Esophagus (tissue), 2 donors: ENCODE data around the gene OXCT1. TPM values are rescaled to one million over a fixed set of nuclear protein-coding genes. Genes with fewer than 3 reads are reported as not detected.

Experiments
- H3K27ac ChIP-seq, 2 donors: one replicate each; pipeline ENCODE4 v1.5.1; 2013; ENCODE audit warnings: low read depth in 2 of 2, mild to moderate bottlenecking in 2 of 2, inconsistent platforms in 1 of 2, low read length in 1 of 2, moderate library complexity in 1 of 2
- H3K27me3 ChIP-seq, 2 donors: one replicate each; pipeline ENCODE4 v1.6.1; 2013; ENCODE audit warnings: low read length in 2 of 2, control low read depth in 1 of 2, mild to moderate bottlenecking in 1 of 2; ENCODE audit not compliant: insufficient read depth in 2 of 2, control insufficient read depth in 1 of 2
- H3K36me3 ChIP-seq, 2 donors: one replicate each; pipeline ENCODE4 v1.6.1; 2013; ENCODE audit warnings: low read length in 1 of 2; ENCODE audit not compliant: control insufficient read depth in 2 of 2, insufficient read depth in 2 of 2
- H3K4me1 ChIP-seq, 2 donors: one replicate each; pipeline ENCODE4 v1.6.1; 2013; ENCODE audit warnings: low read length in 1 of 2; ENCODE audit not compliant: control insufficient read depth in 2 of 2, insufficient read depth in 2 of 2
- H3K4me3 ChIP-seq, 2 donors: one replicate each; pipeline ENCODE4 v1.5.1; 2013; ENCODE audit warnings: low read length in 2 of 2, mild to moderate bottlenecking in 2 of 2, low read depth in 1 of 2, moderate library complexity in 1 of 2
- H3K9me3 ChIP-seq, 2 donors: one replicate each; pipeline ENCODE4 v1.6.1; 2013; ENCODE audit warnings: mild to moderate bottlenecking in 2 of 2, low read depth in 1 of 2, low read length in 1 of 2, moderate library complexity in 1 of 2; ENCODE audit not compliant: control insufficient read depth in 2 of 2, insufficient read depth in 1 of 2
- WGBS, 2 donors: extraction: QIAGEN DNeasy Blood & Tissue Kit; methylation state at CpG; one replicate each; pipeline ENCODE4 v1.1.7; 2013; 5-methylcytosine and 5-hydroxymethylcytosine counted together
- polyA plus RNA-seq, 2 donors: library from polyadenylated mRNA; stranded (reverse); fragments of 200-250 nt; gene quantifications; one replicate each; pipeline ENCODE4 v1.2.3, GENCODE V29; 2013
- donor health status: healthy with polysubstance abuse.
- donor health status: Bipolar disorder and iron deficiency.

OXCT1 gene
- polyA plus RNA-seq, 2 donors, result 11.4 to 28.6 TPM

DNA sequence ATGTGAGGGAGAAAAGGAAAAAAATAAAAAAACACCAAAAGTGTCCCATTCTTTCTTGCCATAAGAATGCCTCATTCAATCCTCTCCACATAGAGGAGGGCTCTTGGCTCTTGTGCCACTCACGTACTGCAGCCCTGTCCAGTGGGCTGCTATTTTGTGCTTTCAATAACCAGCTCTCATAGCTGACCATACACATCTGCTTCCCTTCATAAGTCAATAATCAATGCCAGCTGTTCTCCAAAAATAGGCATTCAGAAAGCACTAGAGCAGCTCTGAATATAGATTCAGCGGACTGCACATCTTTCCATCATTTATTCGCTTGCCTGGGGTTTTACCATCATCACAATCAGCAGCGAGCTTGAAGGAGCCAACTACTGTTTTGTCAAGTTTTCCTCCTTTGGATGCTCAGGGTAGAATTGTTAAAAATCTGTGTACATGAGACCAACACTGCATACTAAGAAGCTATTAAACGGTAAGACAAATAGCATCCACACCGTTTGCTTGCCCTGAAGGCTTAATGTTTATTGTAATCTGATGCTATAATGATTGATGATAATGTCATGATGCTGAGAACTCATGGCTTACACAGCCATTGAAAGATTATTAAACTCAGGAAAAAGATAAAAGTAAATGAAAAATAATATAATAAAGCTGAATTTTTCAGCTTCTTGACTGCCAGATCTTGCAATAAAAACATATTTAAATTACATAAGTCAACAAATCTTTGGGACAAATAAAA, 80.0 kb downstream of the OXCT1 start:
- no peaks in the 10 kb centered on the region for H3K4me1 ChIP-seq
- H3K27ac ChIP-seq, result no peak overlapping the region
- 67 to 72% methylated on average over 6 of the region's 6 CpGs for WGBS, 2 donors

DNA sequence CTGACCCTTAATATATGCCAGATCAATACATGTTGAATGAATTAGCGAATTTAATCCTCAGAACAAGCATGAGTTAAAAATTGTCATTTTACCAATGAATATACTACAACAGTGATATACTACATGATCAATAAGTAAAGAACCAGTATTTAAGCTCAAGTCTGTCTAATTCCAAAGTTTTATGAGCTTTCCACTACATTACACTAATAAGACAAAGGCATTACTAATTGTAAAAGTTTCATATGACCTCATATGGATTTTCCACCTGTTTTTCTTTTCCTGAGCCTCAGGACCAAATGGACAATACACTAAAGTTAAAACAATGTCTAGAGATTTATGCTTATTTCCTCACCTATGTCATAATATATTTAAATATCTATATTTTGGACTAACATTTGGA, 80.8 kb downstream of the OXCT1 start:
- Histone ChIP-seq H3K36me3 (no peaks in the 10 kb centered on the region), H3K9me3 (no peaks in the 10 kb centered on the region), H3K27ac (no peak overlapping the region), H3K27me3 (no peaks in the 10 kb centered on the region), H3K4me1 (no peaks in the 10 kb centered on the region), H3K4me3 (no peak overlapping the region)
- 92 to 100% methylated on average over 1 of the region's 1 CpG for WGBS, 2 donors

More for the DNA sequence above, 80.0 kb downstream of the OXCT1 start:
- H3K27me3 ChIP-seq, result no peaks in the 10 kb centered on the region
- no peaks in the 10 kb centered on the region for H3K36me3 ChIP-seq
- H3K9me3 ChIP-seq, result no peaks in the 10 kb centered on the region
- H3K4me3 ChIP-seq, result no peak overlapping the region

DNA sequence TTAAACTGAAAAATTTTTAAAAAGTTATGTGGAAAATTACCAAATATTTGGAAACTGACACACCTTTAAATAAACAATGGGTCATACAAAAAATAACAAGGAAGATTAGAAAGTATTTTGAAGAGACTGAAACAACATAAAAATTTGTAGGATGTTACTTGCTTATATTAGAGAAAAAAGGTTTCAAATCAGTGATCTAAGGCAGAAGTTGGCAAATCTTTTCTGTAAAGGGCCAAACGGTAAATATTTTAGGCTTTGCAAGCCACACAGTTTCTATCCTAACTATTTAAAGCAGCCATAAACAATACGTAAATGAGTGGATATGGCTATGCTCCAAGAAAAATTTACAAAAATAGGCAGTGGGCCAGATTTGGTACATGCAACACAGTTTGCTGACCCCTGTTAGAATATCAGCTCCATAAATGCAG, 81.3 kb downstream of the OXCT1 start:
- WGBS, 2 donors, result 38 to 60% methylated on average over 2 of the region's 2 CpGs
- H3K27ac ChIP-seq, result no peak overlapping the region
- no peaks in the 10 kb centered on the region for H3K27me3 ChIP-seq
- no peaks in the 10 kb centered on the region for H3K4me1 ChIP-seq
- no peaks in the 10 kb centered on the region for H3K9me3 ChIP-seq
- H3K36me3 ChIP-seq, result no peaks in the 10 kb centered on the region
- no peak overlapping the region for H3K4me3 ChIP-seq

- H3K27ac ChIP-seq, result no peak overlapping the region
- H3K27me3 ChIP-seq, result no peaks in the 10 kb centered on the region
- WGBS, 2 donors, result 93 to 97% methylated on average over 2 of the region's 2 CpGs
- no peaks in the 10 kb centered on the region for H3K36me3 ChIP-seq
- no peaks in the 10 kb centered on the region for H3K4me1 ChIP-seq
- H3K9me3 ChIP-seq, result no peaks in the 10 kb centered on the region
- no peak overlapping the region for H3K4me3 ChIP-seq
Measured at GRCh38 chr5:41787265-41787664, 83.0 kb downstream of the OXCT1 start.

DNA sequence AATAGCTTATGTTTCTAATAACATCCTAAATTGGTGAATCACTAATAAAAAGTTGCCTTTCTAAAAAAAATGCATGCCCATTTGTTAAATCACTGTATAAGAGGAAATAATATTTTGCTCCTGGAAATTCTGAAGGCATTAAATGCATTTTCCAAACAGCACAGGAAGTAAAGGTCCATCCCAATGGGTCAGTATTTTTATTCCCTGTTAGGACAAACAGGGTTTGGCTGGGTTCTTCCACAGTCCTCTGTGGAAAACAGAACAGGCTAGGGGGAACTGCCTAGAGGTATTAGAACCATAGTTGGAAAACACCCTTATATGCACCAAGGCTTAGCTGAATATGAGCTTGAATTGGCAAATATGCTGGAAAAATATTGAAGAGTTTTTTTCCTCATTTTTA, 85.2 kb downstream of the OXCT1 start:
- H3K27ac ChIP-seq, result no peak overlapping the region
- H3K4me3 ChIP-seq, result no peak overlapping the region
- no peaks in the 10 kb centered on the region for H3K27me3 ChIP-seq
- no peaks in the 10 kb centered on the region for H3K36me3 ChIP-seq
- no peaks in the 10 kb centered on the region for H3K4me1 ChIP-seq
- no peaks in the 10 kb centered on the region for H3K9me3 ChIP-seq

- no peak overlapping the region for H3K27ac ChIP-seq
- no peaks in the 10 kb centered on the region for H3K4me1 ChIP-seq
- H3K36me3 ChIP-seq, result no peaks in the 10 kb centered on the region
- no peak overlapping the region for H3K4me3 ChIP-seq
- H3K9me3 ChIP-seq, result no peaks in the 10 kb centered on the region
- H3K27me3 ChIP-seq, result no peaks in the 10 kb centered on the region
- WGBS, 2 donors, result 98% methylated on average over 3 of the region's 3 CpGs
Measured at GRCh38 chr5:41778410-41778809, 91.8 kb downstream of the OXCT1 start.

DNA sequence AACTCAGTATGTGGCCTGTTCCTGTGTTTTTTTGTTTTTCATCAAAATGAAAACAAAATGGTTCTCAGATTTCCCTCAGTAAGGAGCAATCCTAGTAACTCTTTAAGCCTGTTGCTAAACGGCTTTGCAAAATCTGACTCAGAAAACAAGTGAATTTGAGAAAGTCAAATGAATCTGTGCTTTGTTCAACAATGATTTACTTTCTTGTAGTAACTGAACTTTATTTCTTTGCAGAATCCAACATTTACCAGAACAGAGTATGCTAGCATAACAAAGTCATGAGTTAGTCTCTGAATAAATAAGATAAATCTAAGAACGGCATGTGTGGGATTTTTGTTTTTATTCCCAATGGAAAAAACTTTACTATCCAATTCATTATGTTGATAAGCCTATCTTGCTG, 93.8 kb downstream of the OXCT1 start:
- Histone ChIP-seq H3K27me3 (no peaks in the 10 kb centered on the region), H3K4me1 (no peaks in the 10 kb centered on the region), H3K9me3 (no peaks in the 10 kb centered on the region), H3K36me3 (no peaks in the 10 kb centered on the region), H3K27ac (no peak overlapping the region), H3K4me3 (no peak overlapping the region)
- 65 to 74% methylated on average over 2 of the region's 2 CpGs for WGBS, 2 donors

GRCh38 chr5:41773799-41774198, 96.4 kb downstream of the OXCT1 start:
- Histone ChIP-seq H3K27me3 (no peaks in the 10 kb centered on the region), H3K4me1 (no peaks in the 10 kb centered on the region), H3K27ac (no peak overlapping the region), H3K36me3 (no peaks in the 10 kb centered on the region), H3K4me3 (no peak overlapping the region), H3K9me3 (no peaks in the 10 kb centered on the region)
- 91 to 99% methylated on average over 1 of the region's 1 CpG for WGBS, 2 donors

DNA sequence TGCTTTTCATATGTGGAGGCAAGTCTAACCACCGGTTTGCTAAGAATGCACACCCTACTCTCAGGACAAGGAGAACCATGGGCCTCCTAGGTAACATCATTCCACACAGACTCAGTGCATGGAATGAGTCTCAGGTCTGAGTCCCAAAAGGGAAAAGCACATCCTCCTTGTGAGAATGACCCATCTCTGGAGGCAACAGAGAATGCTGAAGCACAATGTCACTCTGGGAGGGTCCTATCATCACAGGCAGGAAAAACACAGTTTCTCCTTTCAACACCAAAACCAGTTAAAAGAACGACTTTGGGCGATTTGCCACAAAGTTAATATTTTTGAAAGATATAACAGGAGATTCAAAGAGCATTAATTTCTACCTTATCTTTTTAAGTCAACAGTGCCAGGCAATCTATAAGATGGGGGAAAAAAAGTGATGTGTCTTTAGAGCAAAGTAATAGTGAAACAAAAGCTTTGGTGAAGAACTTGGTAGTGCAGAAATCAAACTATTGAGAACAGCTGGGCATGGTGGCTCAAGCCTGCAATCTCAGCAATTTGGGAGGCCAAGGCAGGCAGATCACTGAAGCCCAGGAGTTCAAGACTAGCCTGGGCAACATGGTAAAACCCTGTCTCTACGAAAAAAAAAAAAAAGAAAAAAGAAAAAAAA, 97.3 kb downstream of the OXCT1 start:
- no peaks in the 10 kb centered on the region for H3K9me3 ChIP-seq
- WGBS, 2 donors, result 69 to 92% methylated on average over 4 of the region's 4 CpGs

GRCh38 chr5:41772056-41772455, 98.2 kb downstream of the OXCT1 start:
- no peaks in the 10 kb centered on the region for H3K4me1 ChIP-seq
- H3K27me3 ChIP-seq, result no peaks in the 10 kb centered on the region
- H3K9me3 ChIP-seq, result no peaks in the 10 kb centered on the region
- no peak overlapping the region for H3K4me3 ChIP-seq
- 83 to 84% methylated on average over 2 of the region's 2 CpGs for WGBS, 2 donors
- no peaks in the 10 kb centered on the region for H3K36me3 ChIP-seq
- H3K27ac ChIP-seq, result no peak overlapping the region

More for the DNA sequence above, 97.3 kb downstream of the OXCT1 start:
- no peak overlapping the region for H3K4me3 ChIP-seq
- no peaks in the 10 kb centered on the region for H3K36me3 ChIP-seq
- H3K27me3 ChIP-seq, result no peaks in the 10 kb centered on the region
- H3K27ac ChIP-seq, result no peak overlapping the region
- H3K4me1 ChIP-seq, result no peaks in the 10 kb centered on the region
